HepG2 (cell line): ENCODE measurements around the gene GCN1. TPM values are rescaled to one million over a fixed set of nuclear protein-coding genes. Genes with fewer than 3 reads are reported as not detected.

Source experiments
- ATM ChIP-seq: fragments of 450-650 bp; IDR thresholded peaks from 2 replicates; pipeline ENCODE4 v1.7.1; 2017; ENCODE audit warnings: mild to moderate bottlenecking, borderline replicate concordance
- FOXK1 ChIP-seq: sonication (generic); formaldehyde crosslinking; IDR thresholded peaks from 2 replicates; pipeline ENCODE4 v1.4.0; 2020; ENCODE audit warnings: low read depth, missing genetic modification reagents, borderline replicate concordance
- HMG20A ChIP-seq: IDR thresholded peaks from 2 replicates; pipeline ENCODE4 v1.6.1; 2016; ENCODE audit warnings: borderline replicate concordance
- HNRNPL ChIP-seq: fragments of 200-400 bp; formaldehyde crosslinking; IDR thresholded peaks from 2 replicates; pipeline ENCODE4 v1.6.1; 2017; ENCODE audit warnings: mild to moderate bottlenecking, low read depth, low read length
- IKZF1 ChIP-seq: fragments of 450-650 bp; IDR thresholded peaks from 2 replicates; pipeline ENCODE4 v1.7.1; 2016
- ISL2 ChIP-seq: sonication (generic); formaldehyde crosslinking; IDR thresholded peaks from 2 replicates; pipeline ENCODE4 v1.5.0; 2020; ENCODE audit warnings: missing genetic modification reagents
- KDM6A ChIP-seq: IDR thresholded peaks from 2 replicates; pipeline ENCODE4 v1.6.1; 2016; ENCODE audit warnings: low read depth
- MEIS1 ChIP-seq: sonication (generic); formaldehyde crosslinking; IDR thresholded peaks from 2 replicates; pipeline ENCODE4 v1.9.0; 2021; ENCODE audit warnings: mild to moderate bottlenecking, missing genetic modification reagents, moderate library complexity, borderline replicate concordance
- PHF21A ChIP-seq: sonication (generic); formaldehyde crosslinking; IDR thresholded peaks from 2 replicates; pipeline ENCODE4 v1.5.0; 2020; ENCODE audit warnings: mild to moderate bottlenecking, missing genetic modification reagents
- YEATS2 ChIP-seq: sonication (generic); formaldehyde crosslinking; IDR thresholded peaks from 2 replicates; pipeline ENCODE4 v1.4.0; 2020; ENCODE audit warnings: missing genetic modification reagents, borderline replicate concordance
- ZNF12 ChIP-seq: sonication (generic); formaldehyde crosslinking; IDR thresholded peaks from 2 replicates; pipeline ENCODE4 v1.5.0; 2020; ENCODE audit warnings: missing genetic modification reagents
- ZNF235 ChIP-seq: sonication (generic); formaldehyde crosslinking; IDR thresholded peaks from 2 replicates; pipeline ENCODE4 v1.8.1; 2023; ENCODE audit warnings: mild to moderate bottlenecking, missing genetic modification reagents, borderline replicate concordance
- ZNF563 ChIP-seq: sonication (generic); formaldehyde crosslinking; IDR thresholded peaks from 2 replicates; pipeline ENCODE4 v1.8.0; 2022; ENCODE audit warnings: mild to moderate bottlenecking, moderate library complexity, missing genetic modification reagents
- ZNF607 ChIP-seq: sonication (generic); formaldehyde crosslinking; IDR thresholded peaks from 2 replicates; pipeline ENCODE4 v1.5.1; 2020; ENCODE audit warnings: missing genetic modification reagents, mild to moderate bottlenecking, borderline replicate concordance
- polyA plus RNA-seq, 8 experiments: library from polyadenylated mRNA; depleted of rRNA in 3 of 8; stranded (reverse) in 7 of 8; unstranded in 1 of 8; fragments of >200 nt; fragmentation: Illumina TruSeq in 4 of 8; extraction: Trizol in 4 of 8; gene quantifications; 2 replicates each; pipeline versions ENCODE4 v1.2.1 to v1.2.3, GENCODE V29; 2011 to 2016; ENCODE audit warnings: low read depth in 4 of 8, missing spikeins in 1 of 8, mixed read lengths in 1 of 8; ENCODE audit not compliant: insufficient read depth in 1 of 8
- total RNA-seq, 5 experiments: library from RNA; depleted of rRNA; stranded (reverse); fragments of >200 nt; fragmentation: Illumina TruSeq; extraction: Trizol; gene quantifications; 2 replicates each; pipeline ENCODE4 v1.2.3, GENCODE V29; 2016; ENCODE audit warnings: low read depth in 1 of 5
- TF ChIP-seq, protein P1 (sequence below): sonication (generic); formaldehyde crosslinking; IDR thresholded peaks from 2 replicates; pipeline ENCODE4 v1.8.1; 2022; ENCODE audit warnings: low read depth, mild to moderate bottlenecking, missing genetic modification reagents
- TF ChIP-seq, protein P2 (sequence below): sonication (generic); formaldehyde crosslinking; IDR thresholded peaks from 2 replicates; pipeline ENCODE4 v1.4.0; 2020; ENCODE audit warnings: low read depth, missing genetic modification reagents
- TF ChIP-seq, protein P3 (sequence below), 2 experiments: sonication (generic) in 1 of 2; formaldehyde crosslinking in 1 of 2; IDR thresholded peaks; 2 replicates each; pipeline versions ENCODE4 v1.6.1 to v1.9.0; 2014 to 2022; ENCODE audit warnings: antibody characterized with exemption in 1 of 2, borderline replicate concordance in 1 of 2, inconsistent platforms in 1 of 2, low read depth in 1 of 2, missing genetic modification reagents in 1 of 2

GCN1 gene
- total and polyA plus RNA-seq, 2 of the 13 experiments (the other 11 are each of a cell fraction or from before 2014, with no cell fraction given), result 58.2 to 83.0 TPM

DNA sequence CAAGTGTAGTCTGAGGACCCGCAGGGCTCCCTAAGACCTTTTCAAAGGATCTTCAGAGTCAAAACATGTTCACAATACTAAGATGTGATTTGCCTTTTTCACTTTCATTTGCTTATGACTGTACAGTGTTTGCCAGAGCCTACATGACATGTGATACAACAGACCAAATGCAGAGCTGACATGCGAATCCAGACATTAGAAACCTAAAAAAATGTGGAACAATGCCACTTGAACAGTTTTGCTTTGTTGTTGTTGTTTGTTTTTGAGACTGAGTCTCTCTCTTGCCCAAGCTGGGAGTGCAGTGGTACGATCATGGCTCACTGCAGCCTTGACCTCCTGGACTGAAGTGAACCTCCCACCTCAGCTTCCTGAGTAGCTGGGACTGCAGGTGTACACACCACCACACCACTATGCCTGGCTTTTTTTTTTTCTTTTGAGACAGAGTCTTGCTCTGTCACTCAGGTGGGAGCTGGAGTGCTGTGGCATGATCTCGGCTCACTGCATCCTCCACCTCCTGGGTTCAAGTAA is 72.7 kb downstream of the GCN1 start (continued):
- TF ChIP-seq, protein P1, sequence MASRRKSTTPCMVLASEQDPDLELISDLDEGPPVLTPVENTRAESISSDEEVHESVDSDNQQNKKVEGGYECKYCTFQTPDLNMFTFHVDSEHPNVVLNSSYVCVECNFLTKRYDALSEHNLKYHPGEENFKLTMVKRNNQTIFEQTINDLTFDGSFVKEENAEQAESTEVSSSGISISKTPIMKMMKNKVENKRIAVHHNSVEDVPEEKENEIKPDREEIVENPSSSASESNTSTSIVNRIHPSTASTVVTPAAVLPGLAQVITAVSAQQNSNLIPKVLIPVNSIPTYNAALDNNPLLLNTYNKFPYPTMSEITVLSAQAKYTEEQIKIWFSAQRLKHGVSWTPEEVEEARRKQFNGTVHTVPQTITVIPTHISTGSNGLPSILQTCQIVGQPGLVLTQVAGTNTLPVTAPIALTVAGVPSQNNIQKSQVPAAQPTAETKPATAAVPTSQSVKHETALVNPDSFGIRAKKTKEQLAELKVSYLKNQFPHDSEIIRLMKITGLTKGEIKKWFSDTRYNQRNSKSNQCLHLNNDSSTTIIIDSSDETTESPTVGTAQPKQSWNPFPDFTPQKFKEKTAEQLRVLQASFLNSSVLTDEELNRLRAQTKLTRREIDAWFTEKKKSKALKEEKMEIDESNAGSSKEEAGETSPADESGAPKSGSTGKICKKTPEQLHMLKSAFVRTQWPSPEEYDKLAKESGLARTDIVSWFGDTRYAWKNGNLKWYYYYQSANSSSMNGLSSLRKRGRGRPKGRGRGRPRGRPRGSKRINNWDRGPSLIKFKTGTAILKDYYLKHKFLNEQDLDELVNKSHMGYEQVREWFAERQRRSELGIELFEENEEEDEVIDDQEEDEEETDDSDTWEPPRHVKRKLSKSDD, result no peak
- TF ChIP-seq IKZF1 (no peak), YEATS2 (CRISPR knock-in tag) (no peak), ISL2 (CRISPR knock-in tag) (no peak), ZNF12 (CRISPR knock-in tag) (peak; percentile 26; the same call in 1 of the 2 replicates), FOXK1 (CRISPR knock-in tag) (peak; percentile 84; the same call in 1 of the 2 replicates), HMG20A (CRISPR knock-in tag) (peak; percentile 46; the same call in 1 of the 2 replicates), ATM (no peak), MEIS1 (CRISPR knock-in tag) (peak; percentile 64; the same call in 1 of the 2 replicates), KDM6A (CRISPR knock-in tag) (peak; percentile 52; the same call in 1 of the 2 replicates), HNRNPL (no peak), ZNF235 (no peak), PHF21A (CRISPR knock-in tag) (0 out of 2 replicates have a peak, but pooled peaks have one; percentile 35), ZNF563 (CRISPR knock-in tag) (no peak), ZNF607 (CRISPR knock-in tag) (peak; percentile 23; the same call in 1 of the 2 replicates)
- TF ChIP-seq, protein P2, sequence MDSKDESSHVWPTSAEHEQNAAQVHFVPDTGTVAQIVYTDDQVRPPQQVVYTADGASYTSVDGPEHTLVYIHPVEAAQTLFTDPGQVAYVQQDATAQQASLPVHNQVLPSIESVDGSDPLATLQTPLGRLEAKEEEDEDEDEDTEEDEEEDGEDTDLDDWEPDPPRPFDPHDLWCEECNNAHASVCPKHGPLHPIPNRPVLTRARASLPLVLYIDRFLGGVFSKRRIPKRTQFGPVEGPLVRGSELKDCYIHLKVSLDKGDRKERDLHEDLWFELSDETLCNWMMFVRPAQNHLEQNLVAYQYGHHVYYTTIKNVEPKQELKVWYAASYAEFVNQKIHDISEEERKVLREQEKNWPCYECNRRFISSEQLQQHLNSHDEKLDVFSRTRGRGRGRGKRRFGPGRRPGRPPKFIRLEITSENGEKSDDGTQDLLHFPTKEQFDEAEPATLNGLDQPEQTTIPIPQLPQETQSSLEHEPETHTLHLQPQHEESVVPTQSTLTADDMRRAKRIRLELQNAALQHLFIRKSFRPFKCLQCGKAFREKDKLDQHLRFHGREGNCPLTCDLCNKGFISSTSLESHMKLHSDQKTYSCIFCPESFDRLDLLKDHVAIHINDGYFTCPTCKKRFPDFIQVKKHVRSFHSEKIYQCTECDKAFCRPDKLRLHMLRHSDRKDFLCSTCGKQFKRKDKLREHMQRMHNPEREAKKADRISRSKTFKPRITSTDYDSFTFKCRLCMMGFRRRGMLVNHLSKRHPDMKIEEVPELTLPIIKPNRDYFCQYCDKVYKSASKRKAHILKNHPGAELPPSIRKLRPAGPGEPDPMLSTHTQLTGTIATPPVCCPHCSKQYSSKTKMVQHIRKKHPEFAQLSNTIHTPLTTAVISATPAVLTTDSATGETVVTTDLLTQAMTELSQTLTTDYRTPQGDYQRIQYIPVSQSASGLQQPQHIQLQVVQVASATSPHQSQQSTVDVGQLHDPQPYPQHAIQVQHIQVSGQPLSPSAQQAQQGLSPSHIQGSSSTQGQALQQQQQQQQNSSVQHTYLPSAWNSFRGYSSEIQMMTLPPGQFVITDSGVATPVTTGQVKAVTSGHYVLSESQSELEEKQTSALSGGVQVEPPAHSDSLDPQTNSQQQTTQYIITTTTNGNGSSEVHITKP (CRISPR knock-in tag), result 0 out of 2 replicates have a peak, but pooled peaks have one; percentile 39
- TF ChIP-seq, protein P3, sequence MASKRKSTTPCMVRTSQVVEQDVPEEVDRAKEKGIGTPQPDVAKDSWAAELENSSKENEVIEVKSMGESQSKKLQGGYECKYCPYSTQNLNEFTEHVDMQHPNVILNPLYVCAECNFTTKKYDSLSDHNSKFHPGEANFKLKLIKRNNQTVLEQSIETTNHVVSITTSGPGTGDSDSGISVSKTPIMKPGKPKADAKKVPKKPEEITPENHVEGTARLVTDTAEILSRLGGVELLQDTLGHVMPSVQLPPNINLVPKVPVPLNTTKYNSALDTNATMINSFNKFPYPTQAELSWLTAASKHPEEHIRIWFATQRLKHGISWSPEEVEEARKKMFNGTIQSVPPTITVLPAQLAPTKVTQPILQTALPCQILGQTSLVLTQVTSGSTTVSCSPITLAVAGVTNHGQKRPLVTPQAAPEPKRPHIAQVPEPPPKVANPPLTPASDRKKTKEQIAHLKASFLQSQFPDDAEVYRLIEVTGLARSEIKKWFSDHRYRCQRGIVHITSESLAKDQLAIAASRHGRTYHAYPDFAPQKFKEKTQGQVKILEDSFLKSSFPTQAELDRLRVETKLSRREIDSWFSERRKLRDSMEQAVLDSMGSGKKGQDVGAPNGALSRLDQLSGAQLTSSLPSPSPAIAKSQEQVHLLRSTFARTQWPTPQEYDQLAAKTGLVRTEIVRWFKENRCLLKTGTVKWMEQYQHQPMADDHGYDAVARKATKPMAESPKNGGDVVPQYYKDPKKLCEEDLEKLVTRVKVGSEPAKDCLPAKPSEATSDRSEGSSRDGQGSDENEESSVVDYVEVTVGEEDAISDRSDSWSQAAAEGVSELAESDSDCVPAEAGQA (IDR thresholded peaks at IDR 0.05; ENCODE audit: low read depth), result no peak
- TF ChIP-seq, protein P3 (CRISPR knock-in tag; IDR thresholded peaks at IDR 0.05; ENCODE audit: borderline replicate concordance), result no peak
